NCI-H1048 (cell line): ENCODE data around the gene MMD2.

Experiments used
- DNase-seq: peaks from one replicate; lab custom pipeline; 2025; lab: John Stamatoyannopoulos, UW

Gene MMD2

GRCh38 chr7:4868493-4868892 is 90.5 kb downstream of the MMD2 start:
- DNase-seq, result no peak

- DNase-seq, result no peak
Observed at GRCh38 chr7:4866528-4867496, 92.2 kb downstream of the MMD2 start.

GRCh38 chr7:4862156-4862555 is 96.8 kb downstream of the MMD2 start:
- no peak for DNase-seq

- DNase-seq, result no peak
Observed at GRCh38 chr7:4861673-4862072, 97.3 kb downstream of the MMD2 start, which contains the start of gene PAPOLB. Gene PAPOLB (minus strand): TSS chr7:4862030. CDS start chr7:4861810, 220 bp downstream.

- DNase-seq, result no peak
Observed at GRCh38 chr7:4861227-4861626, 97.8 kb downstream of the MMD2 start.

GRCh38 chr7:4857189-4857588 is 101.8 kb downstream of the MMD2 start:
- no peak for DNase-seq

GRCh38 chr7:4856336-4857057 is 102.5 kb downstream of the MMD2 start:
- no peak for DNase-seq
